ENCODE measurements around the gene HBE1. TPM values are rescaled to one million over a fixed set of nuclear protein-coding genes. Genes with fewer than 3 reads are reported as not detected.

Gene HBE1
- total RNA-seq, 4 donors from 2014 or later, result 4.2 TPM; not detected in 3

DNA sequence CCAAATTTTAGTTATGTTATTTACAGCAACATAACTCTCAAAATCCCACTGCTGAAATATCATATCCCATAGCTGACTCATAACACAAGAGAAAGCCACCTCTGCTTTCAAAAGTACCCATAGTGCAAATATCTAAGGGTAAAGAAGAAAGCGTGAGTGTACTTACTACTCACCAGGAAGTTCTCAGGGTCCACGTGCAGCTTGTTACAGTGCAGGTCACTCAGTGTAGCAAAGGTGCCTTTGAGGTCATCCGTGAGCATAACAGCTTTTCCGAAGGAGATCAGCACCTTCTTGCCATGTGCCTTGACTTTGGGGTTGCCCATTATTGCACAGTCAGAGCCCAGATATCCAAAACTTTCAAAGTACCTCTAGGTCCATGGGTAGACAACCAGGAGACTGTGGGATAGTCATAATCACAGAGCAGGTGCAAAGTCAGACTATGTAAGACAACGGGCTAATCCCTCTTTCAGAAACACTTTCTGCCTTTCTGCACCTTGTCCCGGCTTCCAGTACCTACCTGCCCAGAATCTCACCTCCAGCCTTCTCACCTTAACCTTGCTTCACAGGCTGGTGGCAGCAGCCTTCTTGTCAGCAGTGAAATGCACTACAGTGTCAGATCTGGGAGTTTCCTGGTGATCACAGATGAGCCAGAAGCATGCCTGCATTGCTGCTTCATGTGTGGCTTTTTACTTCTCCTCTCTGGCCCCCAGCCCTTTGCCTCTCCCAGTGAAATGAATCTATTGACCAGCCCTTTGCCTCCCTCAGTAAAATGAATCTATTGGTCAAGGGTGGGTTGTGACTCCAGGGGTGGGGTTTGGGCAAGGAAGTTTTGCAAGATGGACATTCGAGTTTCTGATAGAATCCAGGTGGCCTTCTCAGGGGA, 26.6 kb downstream of the HBE1 start:
- Histone ChIP-seq H3K4me1 (no peaks in the 10 kb centered on the region), H3K4me3 (no peak overlapping the region), H3K9me3 (no peaks in the 10 kb centered on the region), H3K27ac (no peak overlapping the region), H3K36me3 (no peaks in the 10 kb centered on the region), H3K27me3 (no peaks in the 10 kb centered on the region)
- TF ChIP-seq CTCF (IDR thresholded peaks at IDR 0.05) (no peak), POLR2A (IDR thresholded peaks at IDR 0.05) (no peak)
- no peak for DNase-seq
- intact Hi-C loops (cut with DNase I; ENCODE audit: low total_unique reads), result no loop called here

DNA sequence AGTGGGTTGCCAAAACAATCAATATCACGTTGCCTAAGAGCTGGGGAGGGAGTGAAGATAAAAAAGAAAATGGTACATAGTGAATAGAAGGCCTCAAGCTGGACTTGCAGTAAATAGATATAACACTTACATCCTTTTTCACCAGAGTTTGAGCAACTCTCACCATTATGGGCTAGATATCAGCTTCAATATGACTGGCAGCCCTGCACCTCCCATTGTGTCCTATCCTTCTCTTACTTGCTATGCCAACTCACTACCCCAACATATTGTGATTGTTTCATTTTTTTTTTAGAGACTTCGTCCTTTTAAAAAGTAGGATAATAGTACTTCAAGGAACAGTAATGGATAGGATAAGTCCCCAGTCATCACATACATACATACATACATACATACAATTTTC, 27.5 kb downstream of the HBE1 start:
- intact Hi-C loops (cut with DNase I; ENCODE audit: low total_unique reads), result no loop called here
- Histone ChIP-seq H3K9me3 (no peaks in the 10 kb centered on the region), H3K27me3 (no peaks in the 10 kb centered on the region), H3K27ac (no peak overlapping the region), H3K4me1 (no peaks in the 10 kb centered on the region), H3K4me3 (no peak overlapping the region), H3K36me3 (no peaks in the 10 kb centered on the region)
- no peak for TF ChIP-seq POLR2A (IDR thresholded peaks at IDR 0.05)
- no peak for TF ChIP-seq CTCF (IDR thresholded peaks at IDR 0.05)
- DNase-seq, result no peak

DNA sequence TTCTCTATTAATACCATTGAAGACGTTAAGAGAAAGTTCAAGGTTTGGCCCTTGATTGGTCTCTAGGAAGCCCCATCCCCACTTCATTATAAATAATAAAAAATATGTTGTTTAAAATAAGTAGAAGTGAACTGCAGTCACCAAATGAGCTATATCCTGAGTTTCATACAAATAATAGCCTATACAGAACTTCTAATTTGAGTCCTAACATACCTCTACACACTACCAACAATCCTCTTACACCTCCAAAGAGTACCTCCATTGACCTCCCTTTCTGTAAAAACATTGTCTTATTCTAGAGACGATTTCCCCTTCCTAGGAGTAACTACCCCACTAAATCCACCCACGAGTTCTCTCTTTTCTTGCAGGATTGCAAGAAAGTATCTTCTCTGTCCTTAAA, 28.3 kb downstream of the HBE1 start:
- intact Hi-C loops (cut with DNase I; ENCODE audit: low total_unique reads), result no loop called here
- Histone ChIP-seq H3K36me3 (no peaks in the 10 kb centered on the region), H3K9me3 (no peaks in the 10 kb centered on the region), H3K27me3 (no peaks in the 10 kb centered on the region), H3K4me3 (no peak overlapping the region), H3K4me1 (no peaks in the 10 kb centered on the region), H3K27ac (no peak overlapping the region)
- TF ChIP-seq CTCF (IDR thresholded peaks at IDR 0.05) (no peak), POLR2A (IDR thresholded peaks at IDR 0.05) (no peak)
- no peak for DNase-seq

DNA sequence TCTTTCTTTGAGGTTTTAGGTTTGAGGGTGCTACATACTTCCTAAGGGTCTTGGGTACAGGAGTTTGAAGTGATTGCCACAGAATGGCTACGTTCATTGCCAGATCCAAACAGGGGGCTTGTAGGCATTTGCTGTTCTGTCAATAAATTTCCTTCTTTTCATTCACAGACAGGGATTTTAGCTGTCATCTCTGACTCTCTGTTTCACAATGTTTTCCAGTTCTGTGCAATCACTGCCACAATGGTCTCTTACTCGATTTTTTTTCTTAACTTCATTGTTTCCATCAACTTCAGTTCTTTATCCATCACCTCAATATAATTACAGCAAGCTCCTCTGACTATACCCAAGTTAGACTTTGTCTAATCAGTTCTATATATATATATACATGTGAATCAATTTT, 29.3 kb downstream of the HBE1 start:
- Histone ChIP-seq H3K4me3 (no peak overlapping the region), H3K36me3 (no peaks in the 10 kb centered on the region), H3K4me1 (no peaks in the 10 kb centered on the region), H3K27ac (no peak overlapping the region), H3K9me3 (no peaks in the 10 kb centered on the region), H3K27me3 (no peaks in the 10 kb centered on the region)
- no peak for DNase-seq
- intact Hi-C loops (cut with DNase I; ENCODE audit: low total_unique reads), result no loop called here
- TF ChIP-seq CTCF (IDR thresholded peaks at IDR 0.05) (no peak), POLR2A (IDR thresholded peaks at IDR 0.05) (no peak)

GRCh38 chr11:5240056-5240455, 29.7 kb downstream of the HBE1 start:
- H3K4me1 ChIP-seq, result no peaks in the 10 kb centered on the region
- no peaks in the 10 kb centered on the region for H3K9me3 ChIP-seq
- H3K36me3 ChIP-seq, result no peaks in the 10 kb centered on the region
- intact Hi-C loops (cut with DNase I; ENCODE audit: low total_unique reads), result no loop called here
- no peak for TF ChIP-seq POLR2A (IDR thresholded peaks at IDR 0.05)
- no peak for TF ChIP-seq CTCF (IDR thresholded peaks at IDR 0.05)
- no peak for DNase-seq
- no peak overlapping the region for H3K4me3 ChIP-seq
- H3K27ac ChIP-seq, result no peak overlapping the region
- no peaks in the 10 kb centered on the region for H3K27me3 ChIP-seq
